CD4-positive, CD25-positive, alpha-beta regulatory T cell (primary cell): ENCODE data around the gene SYNJ1. TPM values are rescaled to one million over a fixed set of nuclear protein-coding genes. Genes with fewer than 3 reads are reported as not detected.
"Not testable (repeated sequence)": the region's sequence is repeated elsewhere in the genome, so short reads cannot be mapped to it uniquely, and the experiment has no call there.

ENCODE experiments used
- ATAC-seq, 2 donors: fragments of 150-1000 bp; cut with Tn5 transposase; one replicate each; pipeline ENCODE4 v1.10.0; 2021; ENCODE audit warnings: low read depth in 2 of 2, moderate number of reproducible peaks in 2 of 2, moderate library complexity in 1 of 2
- DNase-seq, 3 donors: peaks; one replicate each; pipeline versions ENCODE4 v3.0.0 to v3.0.0-alpha.2; 2012 to 2022; ENCODE audit warnings: mixed read lengths in 1 of 3
- H3K27ac ChIP-seq: one replicate; pipeline ENCODE4 v1.7.0; 2013; ENCODE audit warnings: mild to moderate bottlenecking, low read length; ENCODE audit not compliant: insufficient read depth, poor library complexity, severe bottlenecking
- H3K27me3 ChIP-seq: one replicate; pipeline ENCODE4 v1.7.0; 2013; ENCODE audit warnings: low read length; ENCODE audit not compliant: control insufficient read depth, insufficient read depth
- H3K36me3 ChIP-seq: one replicate; pipeline ENCODE4 v1.7.0; 2013; ENCODE audit warnings: mild to moderate bottlenecking, low read length, moderate library complexity; ENCODE audit not compliant: control insufficient read depth, insufficient read depth
- H3K4me1 ChIP-seq: 2 replicates; pipeline ENCODE4 v1.7.0; 2013; ENCODE audit warnings: mild to moderate bottlenecking, low read length; ENCODE audit not compliant: insufficient read depth, control insufficient read depth, poor library complexity, severe bottlenecking
- H3K4me3 ChIP-seq: one replicate; pipeline ENCODE4 v1.7.0; 2013; ENCODE audit warnings: low read depth, mild to moderate bottlenecking, low read length, moderate library complexity
- H3K9me3 ChIP-seq, 2 experiments: 1 replicate in 1 of 2; 2 replicates in 1 of 2; pipeline ENCODE4 v1.7.0; 2013; ENCODE audit warnings: low read length in 2 of 2, mild to moderate bottlenecking in 1 of 2, moderate library complexity in 1 of 2; ENCODE audit not compliant: control insufficient read depth in 2 of 2
- H3K27ac Mint-ChIP-seq, 3 donors: one replicate each; pipeline ENCODE4 v1.8.0; 2020 to 2022; ENCODE audit warnings: mild to moderate bottlenecking in 3 of 3, mixed read lengths in 3 of 3, moderate library complexity in 2 of 3
- H3K27me3 Mint-ChIP-seq: one replicate; pipeline ENCODE4 v1.8.0; 2022; ENCODE audit warnings: mild to moderate bottlenecking, mixed read lengths
- H3K36me3 Mint-ChIP-seq: one replicate; pipeline ENCODE4 v1.8.0; 2020; ENCODE audit warnings: mixed read lengths
- H3K4me1 Mint-ChIP-seq, 4 donors: one replicate each; pipeline ENCODE4 v1.8.0; 2020 to 2022; ENCODE audit warnings: mixed read lengths in 4 of 4, mild to moderate bottlenecking in 1 of 4
- H3K4me3 Mint-ChIP-seq, 4 donors: one replicate each; pipeline ENCODE4 v1.8.0; 2020 to 2022; ENCODE audit warnings: mild to moderate bottlenecking in 4 of 4, mixed read lengths in 4 of 4, moderate library complexity in 3 of 4
- H3K9me3 Mint-ChIP-seq, 7 donors: one replicate each; pipeline ENCODE4 v1.8.0; 2020 to 2022; ENCODE audit warnings: mixed read lengths in 7 of 7, mild to moderate bottlenecking in 3 of 7, moderate library complexity in 2 of 7
- polyA plus RNA-seq, 4 donors: library from polyadenylated mRNA; unstranded; fragments of 300-500 nt; fragmentation: Illumina TruSeq; gene quantifications; one replicate each; pipeline ENCODE4 v1.2.3, GENCODE V29; 2021
- total RNA-seq: library from RNA; stranded (reverse); gene quantifications from one replicate; pipeline ENCODE4 v1.2.3, GENCODE V29; 2022

SYNJ1 gene
- total and polyA plus RNA-seq, 5 donors from 2014 or later = 4.4 to 25.6 (median 6.4) TPM

DNA sequence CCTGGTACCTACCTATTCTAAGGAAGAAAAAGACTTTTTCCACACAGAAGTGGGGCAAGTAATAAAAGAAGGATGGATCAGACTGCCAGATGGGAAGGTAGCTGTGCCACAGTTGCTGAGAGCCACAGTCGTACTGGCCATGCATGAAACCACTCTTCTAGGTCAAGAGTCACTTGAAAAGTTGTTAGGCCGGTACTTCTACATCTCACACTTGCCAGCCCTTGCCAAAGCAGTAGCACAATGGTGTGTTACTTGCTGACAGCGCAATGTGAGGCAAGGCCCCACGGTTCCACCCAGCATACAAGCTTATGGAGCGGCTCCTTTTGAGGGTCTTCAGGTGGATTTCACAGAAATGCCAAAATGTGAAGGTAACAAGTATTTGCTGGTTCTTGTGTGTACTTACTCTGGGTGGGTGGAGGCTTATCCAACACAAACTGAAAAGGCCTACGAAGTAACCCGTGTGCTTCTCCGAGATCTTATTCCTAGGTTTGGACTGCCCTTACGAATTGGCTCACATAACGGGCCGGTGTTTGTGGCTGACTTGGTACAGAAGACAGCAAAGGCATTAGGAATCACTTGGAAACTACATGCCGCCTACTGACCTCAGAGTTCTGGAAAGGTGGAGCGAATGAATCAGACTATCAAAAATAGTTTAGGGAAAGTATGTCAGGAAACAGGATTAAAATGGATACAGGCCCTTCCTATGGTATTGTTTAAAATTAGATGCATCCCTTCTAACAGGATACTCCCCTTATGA lies 66.6 kb downstream of the SYNJ1 start:
- H3K4me3 Mint-ChIP-seq, H3K27ac Mint-ChIP-seq, ATAC-seq, H3K27me3 ChIP-seq, H3K4me1 ChIP-seq, H3K4me1 Mint-ChIP-seq, H3K27ac ChIP-seq, H3K27me3 Mint-ChIP-seq, DNase-seq, H3K4me3 ChIP-seq: not testable (repeated sequence)
- H3K36me3 ChIP-seq = peaks cover 70% of the 10 kb centered on the region
- Mint-ChIP-seq H3K36me3 (peaks cover 90% of the 10 kb centered on the region), H3K9me3 (peaks cover 1 to 24% (median 14%) of the 10 kb centered on the region in 7 donors)
- peaks cover 20 to 22% of the 10 kb centered on the region in 2 experiments for H3K9me3 ChIP-seq

DNA sequence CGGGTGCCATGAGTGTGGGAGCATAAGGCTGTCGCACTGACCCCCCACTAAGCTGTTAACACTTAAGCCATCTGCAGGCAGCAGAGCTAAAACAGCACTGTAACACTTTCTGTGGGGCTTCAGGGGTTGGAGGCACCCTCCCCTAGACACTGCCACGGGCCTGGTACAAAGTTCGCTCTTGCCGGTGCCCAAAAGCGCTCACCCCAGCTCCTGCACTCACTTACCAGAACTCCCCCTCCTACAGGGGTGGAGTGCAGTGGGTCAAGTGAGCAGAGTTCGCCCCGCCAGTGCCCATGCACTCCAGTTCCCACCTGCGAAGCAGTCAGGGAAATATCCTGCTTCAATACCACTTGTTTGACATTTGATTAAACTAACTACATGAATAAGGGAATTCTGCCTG lies 69.3 kb downstream of the SYNJ1 start:
- ATAC-seq (no peak), DNase-seq (no peak)
- peaks cover 0 to 2% (median 0%) of the 10 kb centered on the region in 4 donors for H3K4me1 Mint-ChIP-seq
- Histone ChIP-seq H3K36me3 (peaks cover 57% of the 10 kb centered on the region), H3K27me3 (no peaks in the 10 kb centered on the region), H3K27ac (no peak overlapping the region), H3K4me3 (no peak overlapping the region), H3K9me3 (peaks cover 0 to 1% of the 10 kb centered on the region in 2 experiments), H3K4me1 (no peaks in the 10 kb centered on the region)
- H3K9me3 Mint-ChIP-seq = peaks cover 0 to 7% (median 1%) of the 10 kb centered on the region in 7 donors
- H3K4me3 Mint-ChIP-seq = no peak overlapping the region
- peaks cover 68% of the 10 kb centered on the region for H3K36me3 Mint-ChIP-seq
- H3K27ac Mint-ChIP-seq = no peak overlapping the region
- no peaks in the 10 kb centered on the region for H3K27me3 Mint-ChIP-seq

DNA sequence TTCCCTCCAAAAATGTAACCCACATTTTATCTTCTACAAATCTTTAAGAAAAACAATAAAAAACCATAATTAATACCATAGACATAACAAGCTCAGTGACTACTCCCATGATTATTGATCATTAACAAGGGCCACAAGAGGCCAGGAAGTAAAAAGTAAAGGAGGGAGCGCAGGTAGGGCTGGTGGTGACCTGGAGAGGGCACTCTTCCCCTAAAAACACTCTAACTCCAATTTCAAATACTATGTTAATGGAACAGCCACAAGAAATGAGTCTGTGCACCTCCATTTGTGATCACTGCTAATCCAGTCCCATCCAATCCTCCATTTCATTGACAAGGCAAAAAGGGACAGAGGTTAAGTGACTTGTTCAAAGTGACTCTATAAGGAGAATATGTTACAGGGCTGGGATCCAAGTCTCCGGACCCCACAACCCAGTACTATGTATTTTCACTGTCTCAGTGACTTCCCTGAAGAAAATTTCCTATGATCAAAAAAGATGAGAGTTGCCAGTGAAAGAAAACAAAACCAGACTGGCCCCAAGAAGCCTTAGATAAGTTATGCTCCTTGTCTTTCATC lies 74.4 kb downstream of the SYNJ1 start:
- H3K27ac Mint-ChIP-seq = peak overlapping the region in 2 of 3 donors; percentile 21 to 31
- H3K9me3 ChIP-seq = no peaks in the 10 kb centered on the region
- peaks cover 0 to 12% (median 6%) of the 10 kb centered on the region in 4 donors for H3K4me1 Mint-ChIP-seq
- no peak overlapping the region for H3K4me3 ChIP-seq
- H3K4me3 Mint-ChIP-seq = no peak overlapping the region
- peaks cover 46% of the 10 kb centered on the region for H3K36me3 ChIP-seq
- no peaks in the 10 kb centered on the region for H3K9me3 Mint-ChIP-seq
- no peak overlapping the region for H3K27ac ChIP-seq
- H3K27me3 Mint-ChIP-seq = no peaks in the 10 kb centered on the region
- peak in 2 of 3 donors; percentile 43 to 64 for DNase-seq
- peak in 1 of 2 donors; percentile 37 for ATAC-seq
- no peaks in the 10 kb centered on the region for H3K4me1 ChIP-seq
- peaks cover 35% of the 10 kb centered on the region for H3K36me3 Mint-ChIP-seq
- no peaks in the 10 kb centered on the region for H3K27me3 ChIP-seq

GRCh38 chr21:32648165-32648564 lies 79.6 kb downstream of the SYNJ1 start:
- Mint-ChIP-seq H3K27me3 (no peaks in the 10 kb centered on the region), H3K4me1 (peaks cover 0 to 14% (median 11%) of the 10 kb centered on the region in 4 donors), H3K36me3 (peaks cover 33% of the 10 kb centered on the region), H3K4me3 (no peak overlapping the region), H3K9me3 (no peaks in the 10 kb centered on the region), H3K27ac (no peak overlapping the region)
- H3K4me1 ChIP-seq = no peaks in the 10 kb centered on the region
- H3K27me3 ChIP-seq = no peaks in the 10 kb centered on the region
- H3K9me3 ChIP-seq = no peaks in the 10 kb centered on the region
- ATAC-seq (no peak), DNase-seq (no peak)
- peaks cover 55% of the 10 kb centered on the region for H3K36me3 ChIP-seq
- no peak overlapping the region for H3K27ac ChIP-seq
- H3K4me3 ChIP-seq = no peak overlapping the region

DNA sequence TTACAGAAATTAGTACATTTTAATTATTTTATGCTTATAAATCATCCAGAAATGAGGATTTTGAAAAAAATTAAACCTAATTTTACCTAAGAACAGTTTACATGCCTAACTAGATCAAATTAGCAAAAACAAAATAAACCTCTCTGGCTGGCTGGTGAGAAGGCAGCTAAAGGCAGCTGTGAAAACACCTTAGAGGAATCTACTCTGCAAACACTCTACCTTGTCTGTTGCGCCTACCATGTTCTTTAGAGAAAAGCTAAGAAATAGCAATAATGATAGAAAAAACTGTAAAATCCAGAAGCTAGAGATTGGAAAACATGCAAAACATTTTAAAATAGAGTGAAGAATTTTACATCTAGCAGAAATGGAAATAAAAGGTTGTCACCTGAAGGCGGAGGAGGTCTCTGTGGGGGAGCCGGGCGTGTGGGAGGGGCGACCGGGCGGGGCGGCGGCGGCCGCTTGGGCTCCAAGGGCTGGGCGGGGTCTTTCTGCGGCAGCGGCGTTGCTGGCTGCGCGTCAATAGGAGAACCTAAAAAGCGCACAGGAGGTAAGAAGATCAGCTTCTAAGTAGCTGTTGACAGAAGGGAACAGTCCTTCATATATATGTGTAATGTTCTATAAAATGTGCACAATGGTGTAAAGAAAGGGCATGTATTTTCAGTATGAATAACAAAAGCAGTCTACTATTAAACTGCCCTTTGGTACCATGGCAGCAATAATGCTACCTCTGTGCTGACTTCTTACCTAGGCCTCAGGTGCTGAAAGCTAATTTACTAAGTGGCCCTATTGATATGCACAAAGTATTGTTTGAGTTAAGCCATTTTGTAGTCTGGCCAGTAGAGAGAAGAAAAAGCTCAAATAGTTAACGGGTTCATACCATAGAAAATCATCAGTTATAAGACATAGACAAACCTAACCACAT lies 82.3 kb downstream of the SYNJ1 start:
- ATAC-seq (no peak), DNase-seq (no peak)
- Mint-ChIP-seq H3K9me3 (no peaks in the 10 kb centered on the region), H3K27ac (peak overlapping the region in 1 of 3 donors; percentile 51), H3K4me3 (no peak overlapping the region), H3K27me3 (no peaks in the 10 kb centered on the region), H3K4me1 (peaks cover 3 to 11% (median 5%) of the 10 kb centered on the region in 4 donors), H3K36me3 (peaks cover 39% of the 10 kb centered on the region)
- no peaks in the 10 kb centered on the region for H3K4me1 ChIP-seq
- H3K36me3 ChIP-seq = peaks cover 74% of the 10 kb centered on the region
- H3K4me3 ChIP-seq = no peak overlapping the region
- H3K27me3 ChIP-seq = no peaks in the 10 kb centered on the region
- H3K27ac ChIP-seq = no peak overlapping the region
- no peaks in the 10 kb centered on the region for H3K9me3 ChIP-seq

GRCh38 chr21:32641710-32642698 lies 85.8 kb downstream of the SYNJ1 start:
- Histone ChIP-seq H3K36me3 (peaks cover 82% of the 10 kb centered on the region), H3K4me3 (no peak overlapping the region), H3K27ac (no peak overlapping the region), H3K4me1 (no peaks in the 10 kb centered on the region), H3K9me3 (no peaks in the 10 kb centered on the region), H3K27me3 (no peaks in the 10 kb centered on the region)
- Mint-ChIP-seq H3K27ac (no peak overlapping the region), H3K4me3 (no peak overlapping the region), H3K36me3 (peaks cover 47% of the 10 kb centered on the region), H3K9me3 (no peaks in the 10 kb centered on the region), H3K4me1 (peaks cover 0 to 11% (median 4%) of the 10 kb centered on the region in 4 donors), H3K27me3 (no peaks in the 10 kb centered on the region)
- ATAC-seq = no peak
- DNase-seq = no peak
